Fibroblast of skin of left biceps (primary cell): ENCODE results near the gene MLST8.

Experiments
- DNase-seq, 2 experiments: peaks; one replicate each; pipeline ENCODE4 v3.0.0-alpha.2; 2013; ENCODE audit warnings: low read depth in 2 of 2

Gene MLST8, protein sequence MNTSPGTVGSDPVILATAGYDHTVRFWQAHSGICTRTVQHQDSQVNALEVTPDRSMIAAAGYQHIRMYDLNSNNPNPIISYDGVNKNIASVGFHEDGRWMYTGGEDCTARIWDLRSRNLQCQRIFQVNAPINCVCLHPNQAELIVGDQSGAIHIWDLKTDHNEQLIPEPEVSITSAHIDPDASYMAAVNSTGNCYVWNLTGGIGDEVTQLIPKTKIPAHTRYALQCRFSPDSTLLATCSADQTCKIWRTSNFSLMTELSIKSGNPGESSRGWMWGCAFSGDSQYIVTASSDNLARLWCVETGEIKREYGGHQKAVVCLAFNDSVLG

DNA sequence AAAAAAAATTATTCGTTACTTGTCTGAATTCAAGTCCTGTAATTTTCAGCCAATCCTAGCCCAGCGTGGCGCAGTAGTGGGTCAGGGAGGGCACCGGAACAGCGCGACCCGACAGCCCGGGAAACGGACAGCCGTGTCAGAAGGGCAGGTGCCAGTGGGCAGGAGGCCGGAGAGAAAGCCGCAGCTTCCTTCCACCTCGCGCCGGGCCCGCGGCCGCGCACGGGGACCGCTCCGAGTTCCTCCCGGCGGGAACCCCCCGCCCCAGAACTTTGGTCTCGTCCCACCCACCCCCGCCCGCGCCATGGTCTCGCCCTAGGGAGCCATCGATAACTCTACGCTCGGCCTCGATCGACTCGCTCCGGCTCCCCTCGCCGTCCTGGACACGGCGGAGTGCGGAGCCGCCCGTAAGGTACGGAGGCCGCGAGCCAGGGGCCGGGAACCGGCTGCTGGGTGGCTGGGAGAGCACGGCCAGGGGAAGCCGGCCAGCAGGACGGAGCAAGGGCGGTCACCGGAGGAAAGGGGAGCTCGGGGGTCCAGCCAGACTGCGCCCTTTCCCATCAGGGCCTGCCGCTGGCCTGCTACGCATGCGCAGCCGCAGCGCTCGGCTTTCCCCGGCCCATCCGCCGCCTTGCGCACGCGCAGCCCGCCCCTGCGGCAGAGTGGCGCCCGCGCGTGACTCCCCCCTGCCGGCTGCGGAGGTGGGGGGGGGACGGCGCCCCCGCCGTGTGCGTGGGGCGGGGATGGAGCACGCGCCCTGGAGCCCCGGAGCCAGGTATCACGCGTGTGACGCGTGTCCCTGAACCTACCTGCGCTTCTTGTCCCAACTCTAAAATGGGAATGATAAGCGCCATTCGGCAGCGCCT lies at the start of gene MLST8:
Gene MLST8, plus strand, starts transcription at position 351 of the 863 bp plus-strand sequence. CDS start 632 bp downstream, outside the sequence.
- DNase-seq = peak; percentile 61 to 62

DNA sequence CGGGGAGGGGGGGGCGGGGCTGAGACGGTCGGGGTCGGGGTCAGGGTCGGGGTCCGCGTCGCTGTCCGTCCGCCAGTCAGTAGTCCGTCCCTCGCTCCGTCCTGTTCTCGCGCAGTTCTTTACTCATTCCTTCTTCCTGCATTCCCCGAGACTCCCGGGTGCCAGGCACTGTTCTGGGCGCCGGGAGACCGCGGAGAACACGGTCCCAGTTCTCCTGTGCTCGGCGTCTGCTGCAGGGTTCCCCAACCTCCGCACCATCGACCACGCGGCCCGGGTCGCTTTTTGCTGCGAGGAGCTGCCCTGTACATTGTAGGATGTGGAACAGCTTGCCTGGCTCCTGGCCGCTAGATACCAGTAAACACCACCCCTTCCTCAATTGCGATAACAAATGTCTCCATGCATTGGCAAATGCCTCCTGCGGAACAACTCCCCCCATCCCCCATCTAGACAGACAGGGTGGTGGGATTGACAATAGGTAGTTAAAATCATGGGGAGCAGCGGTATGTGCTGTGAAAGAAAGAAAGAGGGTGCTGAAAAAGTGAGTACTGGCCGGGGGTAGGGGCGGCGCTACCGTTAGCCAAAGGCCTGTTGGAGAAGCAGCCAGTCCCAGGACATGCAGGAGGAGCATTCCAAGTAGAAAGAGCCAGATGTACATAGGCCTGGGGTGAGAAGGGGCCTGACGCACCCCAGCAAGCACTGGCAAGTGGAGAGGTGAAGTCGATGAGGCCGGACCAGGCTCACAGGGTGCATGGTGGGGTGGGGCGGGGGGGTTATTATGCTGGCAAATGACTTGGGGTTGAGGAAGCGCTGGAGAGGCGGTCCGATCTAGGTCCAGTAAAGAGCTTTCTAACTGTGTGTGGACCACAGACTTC lies 49.0 kb upstream of the MLST8 start:
- DNase-seq = no peak

DNA sequence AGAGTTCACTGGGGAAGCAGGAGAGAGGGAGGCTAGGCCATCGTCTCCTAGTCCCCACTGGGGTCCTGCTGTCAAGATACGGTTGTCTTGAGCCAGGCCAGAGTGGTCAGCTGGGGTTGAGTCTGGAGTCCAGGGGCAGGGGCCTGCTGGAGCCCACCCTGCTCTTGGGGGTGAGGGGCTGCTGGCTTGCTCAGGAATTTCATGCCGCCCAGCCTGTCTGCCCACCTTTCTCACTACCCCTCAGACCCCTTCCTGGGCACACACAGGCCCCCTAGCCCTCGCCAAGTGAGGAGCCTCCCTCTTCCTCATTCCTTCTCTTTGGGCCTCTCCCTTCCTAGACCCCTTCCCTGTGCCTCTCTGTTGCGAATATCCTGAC lies 48.4 kb upstream of the MLST8 start:
- DNase-seq = no peak

DNA sequence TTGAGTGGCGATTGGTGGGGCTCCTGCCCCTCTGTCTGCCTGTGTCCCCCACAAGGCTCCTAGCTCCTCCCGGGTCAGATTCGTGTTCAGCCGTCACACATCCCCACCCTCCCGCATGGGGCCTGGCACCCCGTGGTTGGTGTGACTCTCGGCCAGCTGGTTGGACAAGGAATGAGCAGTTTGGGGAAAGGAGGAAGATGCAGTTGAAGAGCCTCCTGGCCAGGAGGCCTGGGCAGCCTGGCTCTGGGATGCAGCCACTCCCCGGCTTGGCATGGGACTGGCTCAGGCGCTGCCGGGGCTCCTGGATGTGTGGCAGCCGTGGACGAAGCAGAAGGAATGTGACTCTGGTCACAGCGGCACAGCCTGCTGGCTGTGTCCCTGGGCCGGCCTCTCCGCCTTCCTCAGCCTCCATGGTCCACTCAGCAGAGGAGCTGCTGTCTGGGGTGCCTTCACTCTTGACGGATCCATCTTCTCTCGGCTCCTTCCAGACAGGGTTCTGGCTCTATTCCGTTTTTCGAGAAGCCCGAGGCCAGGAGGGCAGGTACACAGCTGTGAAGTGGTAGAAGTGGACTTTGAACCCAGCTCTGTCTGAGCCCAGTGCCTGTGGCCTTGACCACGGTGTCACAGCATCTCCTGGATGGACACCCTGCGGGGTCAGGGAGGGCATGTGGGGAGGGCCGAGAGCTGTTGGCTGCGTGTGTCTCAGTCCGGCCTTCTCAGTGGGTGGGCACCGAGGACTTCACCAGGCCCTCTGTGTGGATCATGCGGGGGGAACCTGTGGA lies 47.6 kb upstream of the MLST8 start:
- no peak for DNase-seq

DNA sequence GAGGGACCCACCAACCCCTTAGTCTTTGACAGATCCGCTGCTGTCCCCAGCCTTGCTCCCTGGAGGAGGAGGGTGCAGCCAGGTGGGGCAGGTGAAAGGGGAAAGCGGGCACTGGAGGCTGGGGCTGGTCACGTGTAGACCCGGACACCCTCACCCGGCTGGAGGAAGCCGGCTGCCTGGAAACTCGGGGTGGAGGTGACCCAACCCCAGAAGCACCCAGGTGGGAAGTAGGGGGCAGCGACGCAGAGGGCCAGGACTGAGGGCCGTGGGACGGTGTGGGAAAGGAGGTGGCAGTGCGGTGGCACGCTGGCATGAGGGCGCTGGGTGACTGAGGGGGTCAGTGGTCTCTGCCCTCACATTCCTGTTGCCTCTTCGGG lies 47.0 kb upstream of the MLST8 start:
- DNase-seq = no peak

DNA sequence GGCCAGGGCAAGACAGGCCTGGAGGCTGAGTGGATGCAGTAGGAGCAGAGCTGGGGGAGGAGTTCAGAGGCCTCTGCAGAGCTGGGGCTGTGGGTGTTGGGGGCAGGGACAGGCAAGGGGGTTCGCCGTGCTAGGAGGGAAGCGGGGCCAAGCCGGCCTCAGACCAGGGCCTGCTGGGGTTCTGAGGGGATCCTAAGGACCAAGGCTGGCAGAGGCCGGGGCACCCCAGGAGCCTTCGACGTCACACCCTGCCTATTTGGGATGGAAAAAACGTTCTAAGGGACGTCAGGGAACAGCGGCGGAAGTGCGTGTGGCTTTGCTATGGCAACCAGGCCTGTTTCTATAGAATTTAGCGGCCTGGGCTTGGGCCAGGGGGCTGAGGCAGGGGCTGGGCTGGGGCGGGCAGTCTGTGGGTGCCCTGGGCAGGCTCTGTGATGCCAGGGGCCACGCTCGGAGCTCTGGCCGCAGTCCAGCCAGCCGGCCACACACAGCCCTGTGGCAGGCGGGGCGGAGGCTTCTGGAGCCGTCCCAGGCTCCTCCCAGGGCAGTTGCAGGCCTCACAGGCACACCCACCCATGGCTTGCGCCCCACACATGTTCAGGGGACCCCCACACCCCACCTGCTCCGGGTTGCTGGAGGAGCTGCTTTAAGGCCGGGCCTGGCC lies 45.9 kb upstream of the MLST8 start:
- DNase-seq = no peak

DNA sequence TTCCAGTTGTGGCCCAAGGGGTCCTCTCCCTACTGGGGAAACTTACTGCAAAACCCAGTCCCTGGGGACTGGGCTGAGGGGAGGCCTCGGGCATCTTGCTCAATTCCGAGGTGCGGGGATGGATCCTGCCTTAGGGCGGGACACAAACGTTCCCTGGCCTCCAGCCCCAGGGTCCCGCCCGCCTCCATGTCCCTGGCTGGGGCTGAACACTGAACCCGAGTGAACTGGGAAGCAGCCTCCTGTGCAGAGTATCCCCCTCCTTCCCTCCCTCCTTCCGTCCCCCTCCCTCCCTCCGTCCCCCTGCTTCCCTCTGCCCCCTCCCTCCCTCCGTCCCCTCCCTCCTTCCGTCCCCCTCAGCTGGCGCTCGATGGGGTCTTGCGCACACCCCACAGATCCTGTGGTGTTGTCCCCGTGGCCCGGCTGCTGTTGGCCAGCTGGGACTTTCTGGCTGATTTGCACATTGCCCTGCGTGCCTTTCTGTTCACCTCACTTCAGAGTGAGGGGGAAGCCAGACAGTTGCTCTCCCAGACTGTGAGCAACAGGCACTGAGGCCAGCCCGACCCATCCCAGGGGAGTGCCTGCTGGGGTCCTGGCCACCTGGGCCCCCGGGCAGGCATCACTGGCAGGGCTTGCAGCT lies 44.2 kb upstream of the MLST8 start:
- DNase-seq = no peak

DNA sequence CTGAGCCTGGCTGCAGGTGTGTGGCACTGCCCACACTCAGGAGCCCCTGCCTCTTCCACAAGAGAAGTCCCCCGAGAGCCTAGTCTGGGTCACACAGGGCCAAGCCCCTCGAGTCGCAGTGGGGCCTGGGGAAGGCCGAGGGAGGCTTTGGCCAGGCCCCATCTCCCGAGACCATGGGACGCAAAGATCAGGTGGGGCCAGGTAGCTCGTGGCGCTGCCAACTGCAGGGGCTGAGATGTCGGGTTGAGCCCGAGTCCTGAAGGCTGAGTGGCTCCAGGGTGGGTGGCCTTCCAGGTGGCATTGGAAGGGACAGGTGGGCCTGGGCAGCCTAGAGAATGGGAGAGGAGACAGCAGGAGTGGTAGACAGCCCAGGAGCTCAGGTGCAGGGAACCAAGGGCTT lies 43.3 kb upstream of the MLST8 start:
- no peak for DNase-seq

DNA sequence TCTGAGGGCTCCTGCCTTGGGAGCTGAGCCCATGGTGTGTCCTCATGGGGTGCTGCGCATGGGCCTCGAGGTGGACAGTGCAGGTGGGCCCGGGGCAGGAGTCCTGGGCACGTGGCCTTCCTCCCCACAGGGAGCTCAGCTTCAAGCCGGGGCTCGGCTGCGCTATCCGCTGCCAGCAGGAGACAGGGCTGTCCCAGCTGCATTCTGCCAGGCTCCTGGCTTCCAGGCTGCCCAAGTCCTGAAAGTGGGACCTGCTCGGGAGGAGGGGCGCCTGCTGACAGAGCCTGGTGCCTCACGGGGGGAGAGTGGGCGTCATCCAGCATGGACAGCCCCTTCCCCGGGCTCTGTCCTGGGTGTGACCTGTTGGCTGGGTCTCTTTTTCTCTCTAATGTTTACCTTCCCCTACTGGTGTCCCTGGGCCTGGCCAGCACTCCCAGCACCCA lies 42.6 kb upstream of the MLST8 start:
- DNase-seq = no peak

DNA sequence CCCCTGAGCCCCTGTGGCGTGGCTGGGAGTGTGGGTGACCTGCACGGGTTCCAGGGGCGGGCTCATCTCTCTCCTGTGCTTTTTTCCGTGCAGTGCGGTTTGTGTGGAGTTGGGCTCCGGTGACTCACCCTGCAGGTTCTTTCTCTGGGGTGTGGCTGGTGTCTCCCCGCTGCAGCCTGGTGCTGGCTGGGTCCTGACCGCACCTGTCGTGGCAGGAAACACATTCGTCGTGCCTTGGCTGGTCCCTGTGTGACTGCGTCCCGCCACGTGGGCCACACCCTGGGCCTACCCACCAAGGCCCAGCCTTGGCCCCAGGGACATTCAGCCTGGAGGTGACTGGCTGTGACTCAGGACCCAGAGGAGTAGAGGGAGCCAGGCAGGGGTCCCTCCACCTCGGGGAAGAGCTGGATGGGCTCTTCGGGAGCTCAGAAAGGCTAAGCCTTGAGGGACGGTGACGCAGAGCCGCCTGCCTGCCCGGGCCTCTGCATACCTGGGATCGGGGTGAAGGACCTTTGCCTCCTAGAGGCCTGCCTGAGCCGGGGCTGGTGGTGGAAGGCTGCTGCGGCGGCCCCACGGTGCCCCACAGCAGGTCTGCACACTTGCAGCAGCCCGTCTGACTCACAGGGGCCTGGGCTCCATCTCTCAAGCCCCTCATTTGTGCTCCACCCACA lies 41.9 kb upstream of the MLST8 start:
- DNase-seq = no peak

DNA sequence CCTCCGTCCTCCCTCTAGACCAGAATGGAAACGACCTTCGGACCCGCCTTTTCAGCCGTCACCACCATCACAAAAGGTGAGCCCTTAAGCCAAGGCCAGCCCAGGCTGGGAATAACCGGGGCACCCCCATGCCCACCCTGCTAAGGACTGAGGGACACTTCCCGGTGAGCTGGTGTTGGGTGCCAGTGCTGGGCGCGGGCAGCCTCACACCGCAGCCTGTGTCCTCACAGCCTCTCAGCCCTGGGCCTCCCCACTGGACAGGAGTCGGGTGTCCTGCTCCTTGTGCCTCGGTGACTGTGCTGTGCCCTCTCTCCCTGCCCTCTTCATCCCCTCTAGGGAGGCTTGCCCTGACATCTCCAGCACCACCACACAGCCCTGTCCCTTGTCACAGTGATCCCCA lies 39.4 kb upstream of the MLST8 start:
- DNase-seq = no peak

DNA sequence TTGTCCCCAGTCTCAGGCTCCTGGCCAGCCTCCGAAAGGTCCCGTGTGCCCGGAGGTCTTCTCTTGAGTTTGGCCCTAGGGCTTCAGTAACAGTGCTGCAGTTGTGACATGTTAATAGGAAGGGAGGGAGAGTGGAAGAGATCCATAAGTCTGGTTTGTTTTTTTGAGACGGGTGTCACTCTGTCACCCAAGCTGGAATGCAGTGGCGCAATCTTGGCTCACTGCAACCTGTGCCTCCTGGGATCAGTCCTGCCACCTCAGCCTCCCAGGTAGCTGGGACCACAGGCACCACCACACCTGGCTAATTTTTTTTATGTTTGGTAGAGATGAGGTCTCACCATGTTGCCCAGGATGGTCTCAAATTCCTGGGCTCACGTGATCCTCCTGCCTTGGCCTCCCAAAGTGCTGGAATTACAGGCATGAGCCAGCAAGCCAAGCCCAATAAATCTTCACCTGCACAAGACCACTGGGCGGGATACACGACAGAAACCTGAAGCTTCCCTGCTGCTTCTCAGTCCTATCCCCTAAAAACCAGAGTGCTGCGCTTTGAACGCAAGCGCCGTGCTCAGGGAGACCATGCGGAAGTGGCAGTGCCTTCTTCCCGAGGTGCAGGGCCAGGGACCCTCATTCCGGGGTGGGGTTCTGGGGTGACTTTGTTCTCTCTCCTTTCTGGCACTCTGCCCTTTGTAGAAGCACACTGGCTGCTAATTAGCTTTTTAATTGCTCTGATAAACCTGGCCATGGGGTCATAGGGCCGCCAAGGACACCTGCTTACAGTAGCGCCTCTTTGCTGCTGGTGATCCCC lies 38.8 kb upstream of the MLST8 start:
- no peak for DNase-seq

DNA sequence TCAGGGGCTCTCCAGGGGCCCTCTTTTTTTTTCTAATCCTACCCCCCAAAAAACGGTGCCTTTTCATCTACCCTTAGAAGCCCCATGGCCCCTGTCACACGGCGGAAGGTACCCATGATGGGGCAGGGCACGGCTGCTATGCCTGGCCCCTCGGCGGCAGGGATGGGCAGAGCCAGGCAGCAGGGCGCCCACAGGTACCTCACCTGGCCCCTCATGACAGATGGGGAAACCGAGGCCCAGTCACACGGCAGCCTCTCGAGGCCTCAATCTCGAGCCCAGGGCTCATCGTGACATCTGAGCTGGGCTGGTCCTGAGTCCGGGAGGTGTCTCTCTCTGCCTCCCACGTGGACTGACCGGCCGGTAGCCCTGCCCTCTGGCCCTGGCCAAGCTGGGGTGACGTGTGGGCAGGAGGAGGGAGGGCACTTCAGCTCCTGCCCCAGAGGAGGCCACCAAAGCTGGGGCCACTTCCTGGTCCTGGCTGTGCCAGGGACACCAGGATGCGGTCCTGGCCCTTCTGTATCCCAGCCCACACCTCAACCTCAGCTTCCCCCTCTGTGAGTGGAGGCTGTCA lies 38.1 kb upstream of the MLST8 start:
- DNase-seq = no peak

DNA sequence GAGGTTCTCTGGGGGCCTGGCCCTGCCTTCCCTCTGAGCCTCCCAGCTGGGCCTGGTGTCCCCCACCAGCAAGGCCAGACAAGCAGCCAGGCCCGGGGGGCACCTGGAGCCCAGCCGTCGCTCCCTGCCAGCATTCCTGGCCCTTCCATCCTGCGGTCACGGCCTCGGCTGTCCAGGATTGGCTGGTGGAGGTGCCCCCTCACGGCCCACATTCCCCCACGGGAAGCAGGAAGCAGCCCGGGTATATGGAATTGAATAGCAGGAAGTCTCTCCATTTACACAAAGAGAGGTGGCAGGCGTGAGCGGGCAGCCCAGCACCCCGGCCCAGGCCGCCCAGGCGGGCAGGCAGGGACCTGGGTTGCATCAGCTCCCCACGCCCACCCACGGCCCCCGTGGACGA lies 35.2 kb upstream of the MLST8 start:
- no peak for DNase-seq

DNA sequence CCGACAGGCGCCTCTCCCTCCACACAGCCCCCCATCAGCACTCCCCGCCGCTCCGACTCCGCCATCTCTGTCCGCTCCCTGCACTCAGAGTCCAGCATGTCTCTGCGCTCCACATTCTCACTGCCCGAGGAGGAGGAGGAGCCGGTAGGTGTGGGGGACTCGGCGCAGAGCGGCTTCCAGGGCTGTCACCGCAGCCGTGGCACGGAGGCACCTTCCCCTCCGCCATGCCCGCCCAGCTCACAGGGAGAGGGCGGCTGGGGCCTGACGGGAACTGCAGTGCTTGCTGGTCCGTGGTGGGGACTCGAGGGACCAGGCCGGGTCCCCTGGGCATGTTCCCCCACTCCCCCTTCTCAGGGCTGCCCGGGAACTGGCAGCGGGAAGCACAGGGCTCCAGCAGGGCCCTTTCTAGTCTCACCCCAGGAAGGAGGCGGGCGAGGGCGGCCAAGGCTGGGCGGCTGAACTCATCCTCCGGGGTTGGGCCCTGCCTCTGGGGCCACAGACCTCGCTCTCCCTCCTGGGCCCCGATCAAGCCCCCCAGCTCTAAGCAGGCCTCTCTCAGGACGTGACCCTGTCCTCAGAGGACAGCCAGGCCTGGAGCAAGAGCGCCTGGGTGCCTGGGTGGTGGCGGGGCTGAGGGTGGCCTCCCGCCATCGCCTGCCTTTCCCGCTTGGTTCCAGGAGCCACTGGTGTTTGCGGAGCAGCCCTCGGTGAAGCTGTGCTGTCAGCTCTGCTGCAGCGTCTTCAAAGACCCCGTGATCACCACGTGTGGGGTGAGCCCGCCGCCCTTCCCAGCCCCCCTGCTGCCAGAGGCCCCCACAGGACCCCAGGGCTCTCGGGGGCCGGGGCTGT lies 34.4 kb upstream of the MLST8 start:
- no peak for DNase-seq

DNA sequence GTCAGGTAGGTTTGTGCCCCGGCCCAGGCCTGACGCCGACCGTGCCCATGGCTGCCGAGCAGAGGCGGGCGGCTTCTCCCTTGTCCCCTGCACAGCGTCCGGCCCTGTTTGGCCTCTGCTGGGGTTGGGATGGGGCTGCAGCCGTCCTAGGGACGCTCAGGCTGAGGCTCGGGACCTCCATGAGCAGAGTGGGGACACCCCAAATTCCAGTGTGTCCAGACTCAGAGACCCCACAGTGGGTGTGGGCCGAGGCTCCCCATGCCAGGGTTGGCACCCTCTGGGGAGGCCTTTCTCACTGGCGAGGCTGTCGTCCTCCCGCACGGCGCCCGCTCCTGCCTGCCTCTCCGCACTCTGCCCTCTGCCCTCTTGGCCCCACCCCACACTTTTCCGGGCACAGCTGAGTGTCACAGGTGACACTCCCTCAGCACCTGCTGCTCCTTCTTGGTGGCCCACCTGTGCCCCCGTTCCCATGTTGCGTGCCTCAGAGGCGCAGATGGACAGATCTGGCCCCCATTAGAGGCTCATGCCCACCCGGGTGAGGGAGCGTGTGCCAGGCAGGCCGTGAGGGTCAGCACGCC lies 33.6 kb upstream of the MLST8 start:
- no peak for DNase-seq

DNA sequence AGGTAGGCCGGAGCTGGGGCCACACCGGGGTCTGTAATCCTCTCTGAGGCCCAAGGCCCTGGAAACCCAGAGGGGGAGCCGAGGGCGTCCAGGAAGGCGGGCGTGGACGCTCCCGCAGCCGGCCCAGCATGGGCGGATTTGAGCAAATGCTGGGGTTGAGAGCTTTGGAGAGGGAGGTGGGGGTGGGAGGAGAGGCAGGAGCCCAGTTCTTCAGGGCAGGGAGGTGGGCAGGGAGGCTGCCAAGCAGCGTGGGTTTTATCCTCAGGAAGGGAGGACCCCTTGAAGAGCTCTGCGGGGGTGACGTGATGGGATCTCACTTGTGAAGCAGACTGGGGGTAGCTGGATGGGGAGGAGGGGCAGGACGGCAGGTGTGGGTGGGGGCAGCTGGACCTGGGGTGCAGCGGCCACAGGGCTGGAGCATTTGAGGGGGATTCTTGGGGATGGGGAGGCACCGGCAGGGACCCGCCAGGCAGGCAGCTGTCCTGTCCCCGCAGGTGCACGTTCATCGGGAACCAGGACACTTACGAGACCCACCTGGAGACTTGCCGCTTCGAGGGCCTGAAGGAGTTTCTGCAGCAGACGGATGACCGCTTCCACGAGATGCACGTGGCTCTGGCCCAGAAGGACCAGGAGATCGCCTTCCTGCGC lies 32.4 kb upstream of the MLST8 start:
- no peak for DNase-seq
